Urothelium cell line (cell line): Measurements from ENCODE around the gene WASHC4.
A peak's percentile ranks its signal among the peaks of the same experiment; 100 is the strongest.
"Not testable (repeated sequence)": the region's sequence is repeated elsewhere in the genome, so short reads cannot be mapped to it uniquely, and the experiment has no call there.

Experiments
- DNase-seq: peaks from one replicate; pipeline ENCODE4 v3.0.0; 2011; ENCODE audit warnings: low spot score, mixed read lengths
- FAIRE-seq: peaks from 2 replicates; lab custom pipeline; 2011; peaks lifted over from hg19 to GRCh38; lab: Jason Lieb, UNC

WASHC4 gene

GRCh38 chr12:105089817-105090216, 17.7 kb upstream of the WASHC4 start:
- no peak for DNase-seq
- no peak for FAIRE-seq

- FAIRE-seq, result no peak
- no peak for DNase-seq
Measured at GRCh38 chr12:105090361-105090760, 17.2 kb upstream of the WASHC4 start.

GRCh38 chr12:105091476-105092206, 15.9 kb upstream of the WASHC4 start:
- DNase-seq (no peak), FAIRE-seq (no peak)

GRCh38 chr12:105092336-105092735, 15.2 kb upstream of the WASHC4 start:
- DNase-seq, result no peak

GRCh38 chr12:105095338-105095737, 12.2 kb upstream of the WASHC4 start:
- not testable (repeated sequence) for DNase-seq, FAIRE-seq

More at GRCh38 chr12:105092336-105092735, 15.2 kb upstream of the WASHC4 start:
- FAIRE-seq, result no peak

GRCh38 chr12:105099356-105099755, 8.2 kb upstream of the WASHC4 start:
- DNase-seq (no peak), FAIRE-seq (no peak)

- no peak for DNase-seq
- no peak for FAIRE-seq
Measured at GRCh38 chr12:105100207-105100985, 7.1 kb upstream of the WASHC4 start.

- FAIRE-seq (no peak), DNase-seq (no peak)
Measured at GRCh38 chr12:105100998-105101397, 6.5 kb upstream of the WASHC4 start.

GRCh38 chr12:105102673-105103072, 4.9 kb upstream of the WASHC4 start:
- no peak for DNase-seq
- FAIRE-seq, result no peak

GRCh38 chr12:105104762-105105161, 2.8 kb upstream of the WASHC4 start:
- DNase-seq, result no peak
- FAIRE-seq, result no peak

- FAIRE-seq (no peak), DNase-seq (no peak)
Measured at GRCh38 chr12:105106621-105107020, 910 bp upstream of the WASHC4 start.

- DNase-seq (peak; percentile 14), FAIRE-seq (no peak)
Measured at GRCh38 chr12:105107171-105107493, 399 bp upstream of the WASHC4 start.

GRCh38 chr12:105109465-105110212, 2.1 kb downstream of the WASHC4 start:
- no peak for FAIRE-seq
- DNase-seq, result no peak

GRCh38 chr12:105110851-105111250, 3.3 kb downstream of the WASHC4 start:
- FAIRE-seq, result no peak
- no peak for DNase-seq

- DNase-seq (no peak), FAIRE-seq (no peak)
Measured at GRCh38 chr12:105113094-105113493, 5.6 kb downstream of the WASHC4 start.

GRCh38 chr12:105116969-105117368, 9.4 kb downstream of the WASHC4 start:
- DNase-seq, result no peak
- FAIRE-seq, result no peak

- no peak for DNase-seq
Measured at GRCh38 chr12:105120551-105120950, 13.0 kb downstream of the WASHC4 start.

GRCh38 chr12:105138248-105138647, 30.7 kb downstream of the WASHC4 start:
- no peak for FAIRE-seq
- DNase-seq, result no peak

More at GRCh38 chr12:105120551-105120950, 13.0 kb downstream of the WASHC4 start:
- no peak for FAIRE-seq

GRCh38 chr12:105141320-105141922, 33.9 kb downstream of the WASHC4 start:
- DNase-seq (no peak), FAIRE-seq (no peak)

- FAIRE-seq (no peak), DNase-seq (no peak)
Measured at GRCh38 chr12:105142259-105142658, 34.7 kb downstream of the WASHC4 start.

GRCh38 chr12:105156260-105156659, 48.7 kb downstream of the WASHC4 start:
- FAIRE-seq (no peak), DNase-seq (no peak)
